Aorta (tissue), 5 donors: Measurements from ENCODE around the gene WNT3A. TPM values are rescaled to one million over a fixed set of nuclear protein-coding genes. Genes with fewer than 3 reads are reported as not detected.
A peak's percentile ranks its signal among the peaks of the same experiment; 100 is the strongest.

ENCODE experiments used
- ATAC-seq: fragments of 200-7000 bp; cut with Tn5 transposase; one replicate; pipeline ENCODE4 v1.9.1; 2022; ENCODE audit warnings: moderate library complexity; ENCODE audit not compliant: low FRiP score
- DNase-seq, 2 donors: peaks; one replicate each; pipeline ENCODE4 v3.0.0-alpha.2; 2020
- H3K27ac ChIP-seq, 2 donors: one replicate each; pipeline ENCODE4 v1.5.1; 2013; ENCODE audit warnings: low read length in 2 of 2, mild to moderate bottlenecking in 2 of 2, moderate library complexity in 2 of 2, control low read depth in 1 of 2, inconsistent platforms in 1 of 2, low read depth in 1 of 2
- H3K27me3 ChIP-seq, 2 donors: one replicate each; pipeline ENCODE4 v1.6.1; 2013; ENCODE audit warnings: control low read depth in 1 of 2, low read length in 1 of 2, mild to moderate bottlenecking in 1 of 2, moderate library complexity in 1 of 2; ENCODE audit not compliant: insufficient read depth in 2 of 2, control insufficient read depth in 1 of 2
- H3K36me3 ChIP-seq, 2 donors: one replicate each; pipeline ENCODE4 v1.6.1; 2013; ENCODE audit warnings: control low read depth in 1 of 2, low read length in 1 of 2, mild to moderate bottlenecking in 1 of 2; ENCODE audit not compliant: insufficient read depth in 2 of 2, control insufficient read depth in 1 of 2
- H3K4me1 ChIP-seq, 2 donors: one replicate each; pipeline ENCODE4 v1.6.1; 2013; ENCODE audit warnings: low read length in 2 of 2, control low read depth in 1 of 2, mild to moderate bottlenecking in 1 of 2, moderate library complexity in 1 of 2; ENCODE audit not compliant: insufficient read depth in 2 of 2, control insufficient read depth in 1 of 2
- H3K4me3 ChIP-seq, 2 donors: one replicate each; pipeline ENCODE4 v1.5.1; 2013; ENCODE audit warnings: low read length in 2 of 2, control low read depth in 1 of 2, mild to moderate bottlenecking in 1 of 2
- H3K9me3 ChIP-seq: one replicate; pipeline ENCODE4 v1.6.1; 2013; ENCODE audit warnings: mild to moderate bottlenecking, low read length; ENCODE audit not compliant: control insufficient read depth
- WGBS, 2 donors: extraction: QIAGEN DNeasy Blood & Tissue Kit; methylation state at CpG; one replicate each; pipeline ENCODE4 v1.1.7; 2013; 5-methylcytosine and 5-hydroxymethylcytosine counted together
- intact Hi-C, 2 donors: fragments of 100-400 bp; cut with DNase I; formaldehyde crosslinking; loops; one replicate each; pipeline versions ENCODE4 v1.14.2 to v1.15.0; 2022
- polyA plus RNA-seq, 2 donors: library from polyadenylated mRNA; stranded (reverse); fragments of 200-250 nt; gene quantifications; one replicate each; pipeline ENCODE4 v1.2.3, GENCODE V29; 2013
- total RNA-seq, 2 donors: library from RNA; stranded (reverse); fragmentation: NEBNext Ultra II Directional; extraction: Animal tissue kit (Norgen Biotek cat#: 25700); gene quantifications; one replicate each; pipeline ENCODE4 v1.2.1, GENCODE V29; 2021
- donor health status: healthy with polysubstance abuse.
- donor health status: Bipolar disorder and iron deficiency.
- donor health status: DM: no; HTN: no; CAD: no.
- donor health status: DM: no; HTN: no; CAD: no.
- donor health status: DM: yes; HTN: yes; CAD: no.

Gene WNT3A
- total and polyA plus RNA-seq, 4 donors = not detected

GRCh38 chr1:228009116-228009827, 2.5 kb downstream of the WNT3A start:
- ATAC-seq = no peak
- no peaks in the 10 kb centered on the region for H3K4me1 ChIP-seq
- no peaks in the 10 kb centered on the region for H3K9me3 ChIP-seq
- peak in 1 of 2 donors; percentile 44 for DNase-seq
- intact Hi-C loops = no loop called here
- H3K27ac ChIP-seq = no peak overlapping the region
- no peaks in the 10 kb centered on the region for H3K27me3 ChIP-seq
- no peaks in the 10 kb centered on the region for H3K36me3 ChIP-seq
- no peak overlapping the region for H3K4me3 ChIP-seq
- WGBS, 2 donors = 22 to 23% methylated on average over 8 of the region's 8 CpGs

GRCh38 chr1:228009828-228010775, 3.3 kb downstream of the WNT3A start:
- H3K9me3 ChIP-seq = no peaks in the 10 kb centered on the region
- WGBS, 2 donors = 52 to 56% methylated on average over 21 of the region's 21 CpGs
- H3K27me3 ChIP-seq = no peaks in the 10 kb centered on the region
- no peak overlapping the region for H3K27ac ChIP-seq
- no peaks in the 10 kb centered on the region for H3K4me1 ChIP-seq
- ATAC-seq (no peak), DNase-seq (peak in 1 of 2 donors; percentile 49)
- H3K36me3 ChIP-seq = no peaks in the 10 kb centered on the region
- intact Hi-C loops = no loop called here
- H3K4me3 ChIP-seq = no peak overlapping the region

GRCh38 chr1:228010921-228011320, 4.1 kb downstream of the WNT3A start:
- H3K27ac ChIP-seq = no peak overlapping the region
- peak in 1 of 2 donors; percentile 51 for DNase-seq
- H3K4me1 ChIP-seq = no peaks in the 10 kb centered on the region
- no peak for ATAC-seq
- no peaks in the 10 kb centered on the region for H3K36me3 ChIP-seq
- no peaks in the 10 kb centered on the region for H3K27me3 ChIP-seq
- H3K4me3 ChIP-seq = no peak overlapping the region
- H3K9me3 ChIP-seq = no peaks in the 10 kb centered on the region
- intact Hi-C loops = no loop called here
- 88% methylated on average over 7 of the region's 7 CpGs for WGBS, 2 donors

DNA sequence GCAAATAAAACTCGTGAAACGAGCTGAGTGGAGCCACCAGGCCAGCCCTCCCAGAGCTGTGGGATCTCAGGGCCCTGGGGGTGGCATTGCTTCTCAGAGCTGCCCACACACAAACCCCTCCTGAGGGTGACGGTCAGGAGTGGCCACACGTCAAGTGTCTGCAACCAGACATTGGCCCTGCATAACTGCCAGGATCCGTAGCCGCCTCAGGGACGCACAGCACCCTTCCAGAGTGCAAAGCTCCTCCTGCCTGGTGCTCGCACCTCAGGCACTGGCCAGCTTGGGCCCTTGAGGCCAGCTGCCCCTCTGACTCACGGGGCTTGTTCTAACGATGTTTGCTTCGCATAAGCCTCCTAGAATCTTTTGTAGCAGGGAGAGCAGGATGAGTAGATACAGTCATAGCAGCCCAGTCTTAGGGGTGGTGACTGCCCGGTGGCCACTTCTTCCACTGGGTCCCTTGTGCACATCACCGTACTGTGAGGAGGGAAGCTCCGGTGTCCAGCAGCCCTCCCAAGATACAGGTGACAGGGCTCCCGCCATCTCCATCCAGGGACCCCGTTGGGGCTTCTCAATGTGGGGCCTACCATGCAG, 5.0 kb downstream of the WNT3A start:
- intact Hi-C loops = no loop called here
- Histone ChIP-seq H3K4me3 (no peak overlapping the region), H3K27me3 (no peaks in the 10 kb centered on the region)

GRCh38 chr1:228012555-228012954, 5.8 kb downstream of the WNT3A start:
- no peak for ATAC-seq
- WGBS, 2 donors = 81 to 88% methylated on average over 5 of the region's 5 CpGs
- Histone ChIP-seq H3K36me3 (no peaks in the 10 kb centered on the region), H3K4me3 (no peak overlapping the region), H3K4me1 (no peaks in the 10 kb centered on the region), H3K9me3 (no peaks in the 10 kb centered on the region), H3K27me3 (no peaks in the 10 kb centered on the region), H3K27ac (no peak overlapping the region)
- intact Hi-C loops = no loop called here
- peak in 1 of 2 donors; percentile 37 for DNase-seq

More for the DNA sequence above, 5.0 kb downstream of the WNT3A start:
- H3K27ac ChIP-seq = no peak overlapping the region
- no peaks in the 10 kb centered on the region for H3K36me3 ChIP-seq
- ATAC-seq (no peak), DNase-seq (peak in 1 of 2 donors; percentile 40)
- WGBS, 2 donors = 81 to 82% methylated on average over 16 of the region's 16 CpGs
- H3K9me3 ChIP-seq = no peaks in the 10 kb centered on the region
- H3K4me1 ChIP-seq = no peaks in the 10 kb centered on the region

- no peak overlapping the region for H3K4me3 ChIP-seq
- no peaks in the 10 kb centered on the region for H3K36me3 ChIP-seq
- H3K4me1 ChIP-seq = no peaks in the 10 kb centered on the region
- no peak overlapping the region for H3K27ac ChIP-seq
- DNase-seq (peak in 1 of 2 donors; percentile 73), ATAC-seq (no peak)
- H3K27me3 ChIP-seq = no peaks in the 10 kb centered on the region
- H3K9me3 ChIP-seq = no peaks in the 10 kb centered on the region
- 80% methylated on average over 23 to 24 of the region's 24 CpGs for WGBS, 2 donors
- intact Hi-C loops = no loop called here
Observed at GRCh38 chr1:228013131-228013934, 6.5 kb downstream of the WNT3A start.

DNA sequence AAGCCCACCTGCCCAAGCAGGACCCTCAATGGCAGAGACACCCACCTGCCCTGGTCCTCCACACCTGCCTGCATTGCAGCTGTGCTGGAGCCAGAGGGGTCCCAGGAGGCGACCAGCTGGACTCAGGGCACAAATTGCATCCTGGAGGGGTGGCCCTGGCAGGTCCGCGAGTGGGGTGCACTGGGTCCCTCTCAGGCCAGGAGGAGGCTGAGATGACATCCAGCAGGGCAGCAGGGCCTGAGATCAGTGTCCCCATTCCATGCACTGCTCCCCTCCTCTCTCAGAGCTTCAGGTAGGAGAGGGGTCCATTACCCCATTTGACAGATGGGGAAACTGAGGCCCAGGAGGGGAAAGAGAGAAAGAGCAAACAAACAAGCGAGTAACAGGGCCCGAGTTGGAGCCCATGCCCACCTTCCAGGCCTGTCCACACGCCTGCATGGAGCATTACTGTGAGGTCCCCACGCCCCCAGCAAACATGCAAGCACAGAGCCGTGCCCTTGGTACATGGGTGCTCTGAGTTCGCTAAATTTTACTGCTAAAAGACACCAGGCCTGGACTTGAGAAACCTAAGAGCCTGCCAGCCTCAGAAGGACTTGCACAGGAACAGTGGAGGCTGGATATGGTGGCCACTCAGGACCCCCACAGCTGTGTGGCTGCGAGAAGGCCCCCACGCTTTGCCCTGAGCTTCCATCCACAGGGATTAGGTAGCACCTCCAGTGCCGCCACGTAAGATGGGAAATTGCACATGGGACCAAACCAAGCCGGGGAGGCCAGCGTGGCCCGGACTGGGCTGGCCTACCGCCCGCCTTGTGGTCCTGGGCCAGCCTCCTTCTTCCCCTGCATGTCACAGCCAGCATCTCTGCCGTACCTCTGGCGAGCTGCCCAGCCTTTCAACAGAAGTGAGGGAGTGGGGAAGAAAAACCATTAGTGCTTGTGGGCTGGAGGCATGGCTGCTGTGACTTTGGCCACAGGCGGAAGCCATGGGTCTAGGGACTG, 7.4 kb downstream of the WNT3A start:
- peak in 1 of 2 donors; percentile 72 for DNase-seq
- intact Hi-C loops = no loop called here

More for the DNA sequence above, 7.4 kb downstream of the WNT3A start:
- Histone ChIP-seq H3K4me1 (no peaks in the 10 kb centered on the region), H3K27me3 (no peaks in the 10 kb centered on the region), H3K36me3 (no peaks in the 10 kb centered on the region), H3K27ac (no peak overlapping the region), H3K4me3 (no peak overlapping the region), H3K9me3 (no peaks in the 10 kb centered on the region)
- WGBS, 2 donors = 64 to 68% methylated on average over 21 of the region's 21 CpGs
- ATAC-seq = no peak
